NCI-H82 treated with DMSO at 0.1 percent for 48 hours (cell line): ENCODE results near the gene ATP5ME.

Source experiments
- DNase-seq: peaks from one replicate; lab custom pipeline; 2025; ENCODE audit not compliant: unreplicated experiment; lab: John Stamatoyannopoulos, UW

Gene ATP5ME

DNA sequence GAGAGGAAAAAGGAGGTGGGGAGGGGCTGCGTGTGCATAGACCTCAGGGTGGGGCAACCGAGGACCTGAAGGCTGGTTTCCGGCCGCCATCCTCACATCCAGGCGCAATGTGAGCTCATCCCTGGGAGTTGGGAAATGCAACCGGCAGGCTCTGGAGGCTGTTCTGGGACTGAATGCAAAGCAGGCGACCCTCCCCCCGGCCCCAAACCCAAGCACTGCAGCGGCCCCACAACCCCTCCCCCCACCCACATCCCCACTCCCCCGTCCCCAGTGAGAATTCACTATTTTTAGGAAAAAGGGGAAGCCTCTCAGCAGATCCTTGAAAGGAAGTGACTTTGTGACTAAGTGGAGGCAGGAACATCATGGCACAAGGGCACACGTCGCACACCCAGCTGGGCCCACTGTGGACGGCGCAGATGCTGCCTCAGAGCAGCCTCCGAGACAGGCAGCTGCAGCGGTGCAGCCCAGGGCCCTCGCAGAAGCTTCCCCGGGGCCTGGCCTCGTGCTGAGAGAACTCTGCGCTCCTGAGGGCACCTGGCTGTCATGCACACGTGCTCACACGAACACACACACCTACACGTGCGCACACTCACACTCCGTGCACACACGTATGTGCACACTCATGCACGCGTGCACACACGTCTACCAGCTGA, 50.0 kb downstream of the ATP5ME start:
- DNase-seq, result no peak

DNA sequence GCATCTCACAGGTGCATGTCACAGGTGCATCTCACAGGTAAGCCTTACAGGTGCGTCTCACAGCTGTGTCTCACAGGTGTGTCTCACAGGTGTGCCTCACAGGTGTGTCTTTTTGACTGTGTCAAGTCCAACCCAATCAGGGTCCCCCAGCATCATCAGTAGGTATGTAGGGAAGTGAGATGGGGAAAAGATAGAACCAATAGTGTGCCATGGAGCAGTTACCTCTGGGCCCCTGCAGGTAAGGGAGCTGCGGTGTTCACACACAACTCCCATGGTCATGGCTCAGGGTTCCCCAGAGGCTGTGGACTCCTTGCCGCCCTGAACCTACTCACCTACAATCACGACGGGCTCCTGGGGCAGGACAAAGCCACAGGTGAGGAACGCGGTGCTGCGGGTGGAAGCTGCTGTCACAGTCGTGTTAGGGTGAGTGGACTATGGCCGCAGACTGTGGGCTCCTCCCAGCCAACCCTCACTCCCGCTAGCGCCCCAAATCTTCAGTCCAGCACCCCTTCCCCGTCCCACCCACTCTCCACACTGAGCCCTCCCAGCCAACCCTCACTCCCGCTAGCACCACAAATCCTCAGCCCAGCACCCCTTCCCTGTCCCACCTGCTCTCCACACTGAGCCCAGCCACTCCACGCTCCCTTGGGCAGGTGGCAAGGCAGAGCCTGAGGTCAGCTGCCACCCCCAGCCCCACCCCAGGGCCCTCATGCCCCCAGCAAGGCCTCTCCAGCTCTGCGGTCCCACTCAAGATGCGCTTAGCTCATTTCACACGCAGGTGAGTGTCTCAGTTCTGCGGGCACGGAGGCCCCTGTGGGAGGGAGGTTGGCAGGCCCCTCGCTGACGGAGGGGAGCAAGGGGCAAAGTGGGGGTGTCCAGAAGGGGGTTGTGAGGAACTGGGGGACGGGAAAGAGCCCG, 50.8 kb downstream of the ATP5ME start:
- no peak for DNase-seq
